Adrenal gland (tissue), 12 donors: ENCODE results near the gene MGAT5. TPM values are rescaled to one million over a fixed set of nuclear protein-coding genes. Genes with fewer than 3 reads are reported as not detected.

Source experiments
- DNase-seq, 7 donors: peaks; one replicate each; pipeline ENCODE4 v3.0.0-alpha.2; 2019 to 2020
- H3K27ac ChIP-seq, 5 donors: fragments of 200-600 bp; sonication (generic) in 4 of 5; 1 replicate in 3 of 5; 2 replicates in 2 of 5; pipeline versions ENCODE4 v1.5.1 to v1.8.0; 2016 to 2020; ENCODE audit warnings: mild to moderate bottlenecking in 1 of 5
- H3K27me3 ChIP-seq: fragments of 200-600 bp; 2 replicates; pipeline ENCODE4 v1.8.0; 2021
- H3K36me3 ChIP-seq, 2 donors: fragments of 200-600 bp; replicated peaks in 1 of 2; 1 replicate in 1 of 2; 2 replicates in 1 of 2; pipeline versions ENCODE4 v1.5.1 to v1.8.0; 2018 to 2022
- H3K4me1 ChIP-seq, 2 donors: fragments of 200-600 bp; replicated peaks in 1 of 2; 1 replicate in 1 of 2; 2 replicates in 1 of 2; pipeline versions ENCODE4 v1.5.1 to v1.8.0; 2018 to 2021
- H3K4me3 ChIP-seq, 4 donors: fragments of 200-600 bp; sonication (generic) in 3 of 4; one replicate each; pipeline ENCODE4 v1.5.1; 2016 to 2018
- H3K9me3 ChIP-seq, 3 donors: fragments of 200-600 bp; sonication (generic) in 1 of 3; replicated peaks in 1 of 3; 1 replicate in 2 of 3; 2 replicates in 1 of 3; pipeline versions ENCODE4 v1.5.1 to v1.8.0; 2016 to 2021
- CTCF ChIP-seq, 6 experiments: fragments of 450-650 bp in 4 of 6; fragments of 200-600 bp in 2 of 6; sonication (generic) in 1 of 6; IDR thresholded peaks; 1 replicate in 5 of 6; 2 replicates in 1 of 6; pipeline versions ENCODE4 v1.5.1 to v1.8.0; 2016 to 2021; ENCODE audit warnings: antibody characterized with exemption in 6 of 6, mild to moderate bottlenecking in 2 of 6, moderate library complexity in 1 of 6
- POLR2A ChIP-seq, 2 donors: fragments of 450-650 bp; IDR thresholded peaks; one replicate each; pipeline ENCODE4 v1.6.1; 2017; ENCODE audit warnings: antibody characterized with exemption in 2 of 2, mild to moderate bottlenecking in 2 of 2, moderate library complexity in 1 of 2
- WGBS, 4 donors: extraction: QIAGEN DNeasy Blood & Tissue Kit in 2 of 4; methylation state at CpG; one replicate each; pipeline versions ENCODE4 v1.1.5 to v1.1.7; 2013 to 2017; 5-methylcytosine and 5-hydroxymethylcytosine counted together
- intact Hi-C, 2 donors: fragments of 100-400 bp; cut with DNase I; formaldehyde crosslinking; loops; one replicate each; pipeline versions ENCODE4 v1.14.1 to v1.15.0; 2022 to 2023
- polyA plus RNA-seq, 3 donors: library from polyadenylated mRNA; stranded (reverse); fragments of 200-250 nt in 2 of 3; fragments of 350-450 nt in 1 of 3; fragmentation: Illumina TruSeq in 1 of 3; extraction: RNeasy Lipid Tissue Mini Kit (QIAGEN cat#74804) in 1 of 3; gene quantifications; one replicate each; pipeline ENCODE4 v1.2.3, GENCODE V29; 2013 to 2014
- total RNA-seq, 9 donors: library from RNA; depleted of rRNA in 4 of 9; stranded (reverse); fragments of >200 nt in 4 of 9; fragments of 120-200 nt in 1 of 9; fragmentation: NEBNext Ultra II Directional in 1 of 9; extraction: Animal tissue kit (Norgen Biotek cat#: 25700) in 1 of 9; gene quantifications; one replicate each; pipeline versions ENCODE4 v1.1.0 to v1.2.4, GENCODE V29; 2013 to 2023
- donor health status: healthy with polysubstance abuse.
- donor health status: Bipolar disorder and iron deficiency.
- donor health status: DM: yes; HTN: yes; CAD: no.
- donor health status: DM: no; HTN: no; CAD: no.
- donor health status: DM: no; HTN: no; CAD: no.
- donor health status: DM: yes; HTN: yes; CAD: no.

MGAT5 gene
- total and polyA plus RNA-seq, 12 donors: 2.9 to 74.6 (median 41.1) TPM

DNA sequence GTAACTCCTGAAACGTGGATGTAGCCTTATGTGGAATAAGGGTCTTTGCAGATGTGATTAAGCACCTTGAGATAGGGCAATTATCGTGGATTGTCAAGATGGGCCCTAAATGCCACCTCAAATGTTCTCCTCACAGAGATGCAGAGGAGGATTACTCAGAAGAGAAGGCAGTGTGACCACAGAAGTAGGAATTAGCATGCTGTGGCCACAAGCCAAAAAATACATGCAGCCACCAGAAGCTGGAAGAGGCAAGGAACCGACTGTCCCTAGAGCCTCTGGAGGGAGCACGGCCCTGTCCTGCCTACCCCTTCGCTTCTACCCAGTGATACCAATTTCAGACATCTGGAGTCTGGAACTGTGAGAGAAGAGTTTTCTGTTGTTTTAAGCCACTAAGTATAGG is 47.3 kb upstream of the MGAT5 start:
- H3K9me3 ChIP-seq: no peaks in the 10 kb centered on the region
- peaks cover 5 to 47% of the 10 kb centered on the region in 2 donors for H3K4me1 ChIP-seq
- DNase-seq: peak in 2 of 7 donors; percentile 33 to 42
- TF ChIP-seq POLR2A (IDR thresholded peaks at IDR 0.05) (no peak), CTCF (IDR thresholded peaks at IDR 0.05) (no peak)
- no peak overlapping the region for H3K4me3 ChIP-seq
- peak overlapping the region in 1 of 5 donors; percentile 65 for H3K27ac ChIP-seq
- intact Hi-C loops: loop anchor here (5.0 to 10.0 kb wide), 2 partner anchors 82 to 84 kb away; no protein-coding TSS in a partner anchor
- H3K36me3 ChIP-seq: no peaks in the 10 kb centered on the region
- H3K27me3 ChIP-seq: no peaks in the 10 kb centered on the region
- 75 to 82% (median 80%) methylated on average over 5 of the region's 5 CpGs for whole genome bisulfite sequencing, 4 donors

- 41 to 47% (median 43%) methylated on average over 5 of the region's 5 CpGs for WGBS, 4 donors
- H3K27ac ChIP-seq: no peak overlapping the region
- H3K36me3 ChIP-seq: no peaks in the 10 kb centered on the region
- H3K27me3 ChIP-seq: no peaks in the 10 kb centered on the region
- intact Hi-C loops: loop anchor here (5.0 to 10.0 kb wide), 2 partner anchors 83 to 85 kb away; no protein-coding TSS in a partner anchor
- no peak for TF ChIP-seq POLR2A (IDR thresholded peaks at IDR 0.05)
- TF ChIP-seq CTCF (IDR thresholded peaks at IDR 0.05): peak; percentile 19 to 70 (median 58)
- H3K4me3 ChIP-seq: no peak overlapping the region
- peak; percentile 49 to 79 (median 61) for DNase-seq
- H3K4me1 ChIP-seq: peaks cover 5 to 37% of the 10 kb centered on the region in 2 donors
- H3K9me3 ChIP-seq: no peaks in the 10 kb centered on the region
Observed at GRCh38 chr2:134207589-134208209, 46.2 kb upstream of the MGAT5 start.

GRCh38 chr2:134208825-134209224 is 45.0 kb upstream of the MGAT5 start:
- peak in 1 of 7 donors; percentile 29 for DNase-seq
- H3K4me1 ChIP-seq: peaks cover 5 to 37% of the 10 kb centered on the region in 2 donors
- no peak overlapping the region for H3K4me3 ChIP-seq
- intact Hi-C loops: loop anchor here (5.0 to 10.0 kb wide), 2 partner anchors 84 to 87 kb away; no protein-coding TSS in a partner anchor
- H3K27ac ChIP-seq: no peak overlapping the region
- H3K9me3 ChIP-seq: no peaks in the 10 kb centered on the region
- H3K27me3 ChIP-seq: no peaks in the 10 kb centered on the region
- TF ChIP-seq CTCF (IDR thresholded peaks at IDR 0.05) (no peak), POLR2A (IDR thresholded peaks at IDR 0.05) (no peak)
- 68 to 79% (median 75%) methylated on average over 2 of the region's 2 CpGs for WGBS, 4 donors
- H3K36me3 ChIP-seq: no peaks in the 10 kb centered on the region

DNA sequence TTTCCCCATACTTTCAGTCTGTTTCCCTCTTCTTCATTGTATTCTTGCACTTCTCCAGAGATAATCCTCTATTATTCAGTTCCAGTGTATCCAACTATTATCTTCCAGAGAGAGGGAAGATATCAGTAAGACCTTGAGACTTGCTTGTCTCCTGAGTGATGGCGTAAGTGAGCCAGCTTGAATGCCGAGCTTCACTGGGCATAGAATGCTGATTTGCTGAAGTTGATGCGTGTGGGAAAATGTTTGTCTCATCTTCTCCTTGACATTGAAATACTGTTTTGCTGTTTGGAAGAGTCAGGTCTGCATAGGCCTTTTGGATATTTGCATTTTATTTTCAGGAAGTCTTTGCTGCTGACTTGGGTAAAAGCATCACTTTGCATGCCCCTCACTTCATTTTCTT is 41.1 kb upstream of the MGAT5 start:
- peaks cover 0 to 10% of the 10 kb centered on the region in 2 donors for H3K4me1 ChIP-seq

More for the DNA sequence above, 41.1 kb upstream of the MGAT5 start:
- WGBS, 4 donors: 42 to 52% (median 46%) methylated on average over 3 of the region's 3 CpGs
- peak overlapping the region in 2 of 5 donors; percentile 2 to 11 for H3K27ac ChIP-seq
- DNase-seq: peak in 4 of 7 donors; percentile 37 to 68 (median 50)
- TF ChIP-seq CTCF (IDR thresholded peaks at IDR 0.05): no peak
- H3K9me3 ChIP-seq: no peaks in the 10 kb centered on the region
- H3K27me3 ChIP-seq: no peaks in the 10 kb centered on the region
- H3K36me3 ChIP-seq: no peaks in the 10 kb centered on the region
- intact Hi-C loops: no loop called here
- H3K4me3 ChIP-seq: no peak overlapping the region
